Skeletal muscle satellite cell (primary cell): ENCODE results near the gene HNRNPUL2. TPM values are rescaled to one million over a fixed set of nuclear protein-coding genes. Genes with fewer than 3 reads are reported as not detected.

ENCODE experiments used
- H3K27me3 ChIP-seq: 2 replicates; pipeline ENCODE4 v1.7.0; 2013; ENCODE audit warnings: low read length; ENCODE audit not compliant: control insufficient read depth, insufficient read depth
- H3K36me3 ChIP-seq: 2 replicates; pipeline ENCODE4 v1.7.0; 2013; ENCODE audit warnings: mild to moderate bottlenecking, control low read depth, low read length; ENCODE audit not compliant: insufficient read depth
- H3K4me1 ChIP-seq: 2 replicates; pipeline ENCODE4 v1.7.0; 2013; ENCODE audit warnings: low read length; ENCODE audit not compliant: control insufficient read depth, insufficient read depth
- H3K4me2 ChIP-seq: 2 replicates; pipeline ENCODE4 v1.7.0; 2013; ENCODE audit warnings: mild to moderate bottlenecking, low read length
- H3K4me3 ChIP-seq: 2 replicates; pipeline ENCODE4 v1.7.0; 2013; ENCODE audit warnings: low read length
- H3K9ac ChIP-seq: 2 replicates; pipeline ENCODE4 v1.7.0; 2013; ENCODE audit warnings: mild to moderate bottlenecking, low read depth, low read length, moderate library complexity
- H3K9me3 ChIP-seq: replicated peaks from 2 replicates; pipeline ENCODE4 v1.7.0; 2013; ENCODE audit warnings: mild to moderate bottlenecking, control low read depth, low read length
- small RNA-seq: library from RNA; depleted of rRNA; stranded (forward); fragments of <200 nt; gene quantifications from one replicate; pipeline ENCODE3, GENCODE V24; 2012

The HNRNPUL2 gene

DNA sequence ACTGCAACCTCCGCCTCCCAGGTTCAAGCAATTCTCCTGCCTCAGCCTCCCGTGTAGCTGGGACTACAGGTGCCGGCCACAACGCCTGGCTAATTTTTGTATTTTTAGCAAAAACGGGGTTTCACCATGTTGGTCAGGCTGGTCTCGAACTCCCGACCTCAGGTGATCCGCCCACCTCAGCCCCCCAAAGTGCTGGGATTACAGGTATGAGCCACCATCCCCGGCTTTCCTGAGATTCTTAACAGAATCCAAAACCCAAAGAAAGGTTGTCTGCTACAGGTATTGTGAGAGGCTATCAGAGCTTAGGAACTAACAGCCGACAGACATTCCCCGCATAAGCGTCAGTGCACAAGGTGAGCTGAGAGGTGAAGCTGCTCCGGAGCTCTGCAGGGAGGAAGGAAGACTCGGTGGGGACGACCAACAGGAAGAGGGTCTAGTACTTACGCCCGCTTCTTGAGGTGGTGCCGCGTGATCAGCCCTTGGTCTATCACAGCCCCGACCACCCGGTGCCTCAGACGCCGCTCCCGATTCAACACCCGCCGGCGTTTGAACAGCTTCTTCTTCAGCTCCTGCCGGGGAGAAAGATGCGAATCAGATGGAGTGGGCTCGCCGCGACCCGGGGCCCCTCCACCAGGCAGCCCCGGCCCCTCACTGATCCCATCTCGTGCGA is 62.7 kb downstream of the HNRNPUL2 start:
- peaks cover 16% of the 10 kb centered on the region for H3K4me1 ChIP-seq
- peak overlapping the region; percentile 95 for H3K9ac ChIP-seq
- no peaks in the 10 kb centered on the region for H3K27me3 ChIP-seq
- peaks cover 30% of the 10 kb centered on the region for H3K36me3 ChIP-seq
- no peaks in the 10 kb centered on the region for H3K9me3 ChIP-seq
- H3K4me2 ChIP-seq: peak overlapping the region; percentile 88
- peak overlapping the region; percentile 81 for H3K4me3 ChIP-seq

Small RNA genes lying within 50 kb of the gene (small RNA-seq; reads per million reads assigned to genes)
- not detected for gene SNORA57
